Naive thymus-derived CD4-positive, alpha-beta T cell (primary cell): ENCODE data around the gene SERINC5. TPM values are rescaled to one million over a fixed set of nuclear protein-coding genes. Genes with fewer than 3 reads are reported as not detected.

ENCODE experiments used
- ATAC-seq: fragments of 150-1000 bp; cut with Tn5 transposase; 2 replicates; pipeline ENCODE4 v1.10.0; 2021; ENCODE audit warnings: mild to moderate bottlenecking, moderate library complexity
- CTCF ChIA-PET: fragments of 350-600 bp; sonication (Branson Sonifier 250); formaldehyde crosslinking; loops from one replicate; lab custom pipeline; 2021; ENCODE audit warnings: antibody characterized with exemption; lab: Charles Lee
- POLR2A ChIA-PET: fragments of 350-600 bp; sonication (Branson Sonifier 250); formaldehyde crosslinking; loops from one replicate; lab custom pipeline; 2021; ENCODE audit warnings: antibody characterized with exemption, inconsistent platforms; lab: Charles Lee
- DNase-seq, 9 donors: peaks; one replicate each; pipeline versions ENCODE4 v3.0.0 to v3.0.0-alpha.2; 2020 to 2022; ENCODE audit warnings: mixed read lengths in 1 of 9
- H3K27ac ChIP-seq: one replicate; pipeline ENCODE4 v1.7.0; 2013; ENCODE audit warnings: mild to moderate bottlenecking, low read depth, low read length, moderate library complexity
- H3K27me3 ChIP-seq, 2 donors: one replicate each; pipeline ENCODE4 v1.7.0; 2013; ENCODE audit warnings: low read length in 2 of 2, mild to moderate bottlenecking in 2 of 2, moderate library complexity in 2 of 2; ENCODE audit not compliant: control insufficient read depth in 2 of 2, insufficient read depth in 2 of 2
- H3K36me3 ChIP-seq, 3 experiments: 1 replicate in 2 of 3; 2 replicates in 1 of 3; pipeline ENCODE4 v1.7.0; 2013; ENCODE audit warnings: low read length in 3 of 3, mild to moderate bottlenecking in 3 of 3, moderate library complexity in 1 of 3; ENCODE audit not compliant: insufficient read depth in 3 of 3, control insufficient read depth in 2 of 3
- H3K4me1 ChIP-seq, 2 donors: one replicate each; pipeline ENCODE4 v1.7.0; 2013; ENCODE audit warnings: low read length in 2 of 2, mild to moderate bottlenecking in 2 of 2, moderate library complexity in 1 of 2; ENCODE audit not compliant: control insufficient read depth in 2 of 2, insufficient read depth in 2 of 2
- H3K4me3 ChIP-seq: 2 replicates; pipeline ENCODE4 v1.7.0; 2013; ENCODE audit warnings: mild to moderate bottlenecking, low read length
- H3K9me3 ChIP-seq, 3 experiments: 1 replicate in 2 of 3; 2 replicates in 1 of 3; pipeline ENCODE4 v1.7.0; 2013; ENCODE audit warnings: low read length in 3 of 3; ENCODE audit not compliant: control insufficient read depth in 2 of 3
- H3K27ac Mint-ChIP-seq, 9 donors: one replicate each; pipeline ENCODE4 v1.8.0; 2020 to 2022; ENCODE audit warnings: mixed read lengths in 9 of 9, mild to moderate bottlenecking in 8 of 9, moderate library complexity in 5 of 9, inconsistent platforms in 2 of 9
- H3K27me3 Mint-ChIP-seq, 5 donors: one replicate each; pipeline ENCODE4 v1.8.0; 2021 to 2022; ENCODE audit warnings: mixed read lengths in 5 of 5, mild to moderate bottlenecking in 1 of 5
- H3K36me3 Mint-ChIP-seq, 5 donors: one replicate each; pipeline ENCODE4 v1.8.0; 2020 to 2022; ENCODE audit warnings: mixed read lengths in 5 of 5, mild to moderate bottlenecking in 3 of 5, inconsistent platforms in 1 of 5
- H3K4me1 Mint-ChIP-seq, 7 donors: one replicate each; pipeline ENCODE4 v1.8.0; 2020 to 2022; ENCODE audit warnings: mixed read lengths in 7 of 7, mild to moderate bottlenecking in 3 of 7, inconsistent platforms in 1 of 7
- H3K4me3 Mint-ChIP-seq, 10 donors: one replicate each; pipeline ENCODE4 v1.8.0; 2020 to 2022; ENCODE audit warnings: mild to moderate bottlenecking in 10 of 10, mixed read lengths in 10 of 10, moderate library complexity in 6 of 10, inconsistent platforms in 2 of 10
- H3K9me3 Mint-ChIP-seq, 11 donors: one replicate each; pipeline ENCODE4 v1.8.0; 2020 to 2022; ENCODE audit warnings: mixed read lengths in 11 of 11, mild to moderate bottlenecking in 4 of 11, inconsistent platforms in 1 of 11, moderate library complexity in 1 of 11
- intact Hi-C, 2 donors: fragments of 100-400 bp; cut with micrococcal nuclease; formaldehyde crosslinking; loops; one replicate each; pipeline ENCODE4 v1.15.1; 2023
- polyA plus RNA-seq, 2 donors: library from polyadenylated mRNA; unstranded; fragments of 300-500 nt; fragmentation: Illumina TruSeq; gene quantifications; one replicate each; pipeline ENCODE4 v1.2.3, GENCODE V29; 2021
- total RNA-seq, 6 experiments: library from RNA in 5 of 6; stranded (reverse) in 5 of 6; gene quantifications; 1 replicate in 5 of 6; 2 replicates in 1 of 6; pipeline ENCODE4 v1.2.3 and lab custom pipeline; 2021 to 2026

The SERINC5 gene
- total and polyA plus RNA-seq, 7 experiments from 2014 or later: 34.3 to 164 (median 101) TPM

GRCh38 chr5:80168388-80169028, 87.3 kb downstream of the SERINC5 start:
- Mint-ChIP-seq H3K36me3 (peaks cover 19 to 77% (median 56%) of the 10 kb centered on the region in 5 donors), H3K9me3 (peaks cover 0 to 2% (median 0%) of the 10 kb centered on the region in 11 donors), H3K4me3 (peak overlapping the region in 1 of 10 donors; percentile 16), H3K4me1 (peaks cover 25 to 83% (median 66%) of the 10 kb centered on the region in 7 donors), H3K27ac (peak overlapping the region in 6 of 9 donors; percentile 59 to 93 (median 68)), H3K27me3 (no peaks in the 10 kb centered on the region)
- intact Hi-C loops: loop anchor here in 1 of 2 donors (1.0 kb wide), 1 partner anchor 9 kb away; no protein-coding TSS in a partner anchor
- DNase-seq (no peak), ATAC-seq (no peak)
- Histone ChIP-seq H3K27me3 (no peaks in the 10 kb centered on the region), H3K9me3 (no peaks in the 10 kb centered on the region), H3K27ac (no peak overlapping the region), H3K4me1 (peaks cover 6 to 27% of the 10 kb centered on the region in 2 donors), H3K36me3 (peaks cover 11 to 69% (median 29%) of the 10 kb centered on the region in 3 experiments), H3K4me3 (no peak overlapping the region)
- POLR2A ChIA-PET: interaction anchor here (1.8 to 3.9 kb wide), 2 partner anchors 10 to 32 kb away, joined by 9 to 17 read pairs; no protein-coding TSS in a partner anchor
- CTCF ChIA-PET: interaction anchor here (0.6 to 1.2 kb wide), 2 partner anchors 10 to 74 kb away, joined by 3 to 5 read pairs; no protein-coding TSS in a partner anchor

- H3K9me3 ChIP-seq: no peaks in the 10 kb centered on the region
- ChIA-PET POLR2A (interaction anchor here (0.7 to 2.9 kb wide), 9 partner anchors 9 to 82 kb away, joined by 3 to 13 read pairs (median 4); no protein-coding TSS in a partner anchor), CTCF (interaction anchor here (0.6 to 1.5 kb wide), 4 partner anchors 40 to 129 kb away, joined by 3 to 4 read pairs (median 3); no protein-coding TSS in a partner anchor)
- Mint-ChIP-seq H3K27me3 (no peaks in the 10 kb centered on the region), H3K4me1 (peaks cover 17 to 90% (median 62%) of the 10 kb centered on the region in 7 donors), H3K27ac (peak overlapping the region in 8 of 9 donors; percentile 55 to 93 (median 76)), H3K4me3 (peak overlapping the region in 4 of 10 donors; percentile 8 to 38 (median 14)), H3K36me3 (peaks cover 31 to 88% (median 70%) of the 10 kb centered on the region in 5 donors), H3K9me3 (peaks cover 0 to 3% (median 0%) of the 10 kb centered on the region in 11 donors)
- ATAC-seq (no peak), DNase-seq (no peak)
- peaks cover 6 to 24% of the 10 kb centered on the region in 2 donors for H3K4me1 ChIP-seq
- H3K4me3 ChIP-seq: no peak overlapping the region
- H3K36me3 ChIP-seq: peaks cover 9 to 70% (median 22%) of the 10 kb centered on the region in 3 experiments
- H3K27ac ChIP-seq: peak overlapping the region; percentile 42
- intact Hi-C loops: loop anchor here in 1 of 2 donors (1.0 kb wide), 1 partner anchor 16 kb away; no protein-coding TSS in a partner anchor
- no peaks in the 10 kb centered on the region for H3K27me3 ChIP-seq
Measured at GRCh38 chr5:80165452-80165851, 90.4 kb downstream of the SERINC5 start.

- peaks cover 6 to 12% of the 10 kb centered on the region in 2 donors for H3K4me1 ChIP-seq
- intact Hi-C loops: loop anchor here in 1 of 2 donors (1.0 kb wide), 1 partner anchor 8 kb away; no protein-coding TSS in a partner anchor
- H3K4me1 Mint-ChIP-seq: peaks cover 12 to 84% (median 40%) of the 10 kb centered on the region in 7 donors
- CTCF ChIA-PET: no interaction called here
- ATAC-seq (no peak), DNase-seq (no peak)
- H3K27ac ChIP-seq: no peak overlapping the region
- peaks cover 28 to 88% (median 77%) of the 10 kb centered on the region in 5 donors for H3K36me3 Mint-ChIP-seq
- peak overlapping the region in 7 of 9 donors; percentile 70 to 92 (median 81) for H3K27ac Mint-ChIP-seq
- H3K4me3 ChIP-seq: no peak overlapping the region
- no peak overlapping the region for H3K4me3 Mint-ChIP-seq
- no peaks in the 10 kb centered on the region for H3K27me3 Mint-ChIP-seq
- peaks cover 8 to 82% (median 25%) of the 10 kb centered on the region in 3 experiments for H3K36me3 ChIP-seq
- H3K9me3 Mint-ChIP-seq: peaks cover 0 to 3% (median 0%) of the 10 kb centered on the region in 11 donors
- no peaks in the 10 kb centered on the region for H3K27me3 ChIP-seq
- POLR2A ChIA-PET: interaction anchor here (0.9 to 1.5 kb wide), 5 partner anchors 10 to 93 kb away, joined by 3 to 5 read pairs (median 4); no protein-coding TSS in a partner anchor
- no peaks in the 10 kb centered on the region for H3K9me3 ChIP-seq
Measured at GRCh38 chr5:80161165-80161564, 94.7 kb downstream of the SERINC5 start.

GRCh38 chr5:80160242-80160641, 95.6 kb downstream of the SERINC5 start:
- intact Hi-C loops: no loop called here
- no peak overlapping the region for H3K4me3 Mint-ChIP-seq
- Histone ChIP-seq H3K27ac (no peak overlapping the region), H3K9me3 (no peaks in the 10 kb centered on the region), H3K4me3 (no peak overlapping the region), H3K27me3 (no peaks in the 10 kb centered on the region), H3K36me3 (peaks cover 3 to 78% (median 17%) of the 10 kb centered on the region in 3 experiments), H3K4me1 (peaks cover under 1 to 7% of the 10 kb centered on the region in 2 donors)
- peaks cover 9 to 81% (median 35%) of the 10 kb centered on the region in 7 donors for H3K4me1 Mint-ChIP-seq
- H3K9me3 Mint-ChIP-seq: peaks cover 0 to 3% (median 0%) of the 10 kb centered on the region in 11 donors
- POLR2A ChIA-PET: interaction anchor here (0.5 to 4.1 kb wide), 6 partner anchors 10 to 94 kb away, joined by 3 to 17 read pairs (median 4); no protein-coding TSS in a partner anchor
- H3K36me3 Mint-ChIP-seq: peaks cover 26 to 87% (median 77%) of the 10 kb centered on the region in 5 donors
- DNase-seq (no peak), ATAC-seq (no peak)
- CTCF ChIA-PET: no interaction called here
- H3K27me3 Mint-ChIP-seq: no peaks in the 10 kb centered on the region
- peak overlapping the region in 8 of 9 donors; percentile 63 to 99 (median 84) for H3K27ac Mint-ChIP-seq

GRCh38 chr5:80159133-80159815, 96.6 kb downstream of the SERINC5 start:
- Mint-ChIP-seq H3K27ac (peak overlapping the region in 8 of 9 donors; percentile 63 to 99 (median 83)), H3K9me3 (peaks cover 0 to 3% (median 0%) of the 10 kb centered on the region in 11 donors), H3K4me1 (peaks cover 5 to 80% (median 33%) of the 10 kb centered on the region in 7 donors), H3K36me3 (peaks cover 30 to 87% (median 77%) of the 10 kb centered on the region in 5 donors), H3K4me3 (peak overlapping the region in 1 of 10 donors; percentile 13), H3K27me3 (no peaks in the 10 kb centered on the region)
- POLR2A ChIA-PET: interaction anchor here (0.5 to 4.1 kb wide), 5 partner anchors 10 to 67 kb away, joined by 3 to 17 read pairs (median 3); no protein-coding TSS in a partner anchor
- CTCF ChIA-PET: interaction anchor here (0.7 to 0.9 kb wide), 2 partner anchors 9 to 27 kb away, joined by 3 to 4 read pairs; no protein-coding TSS in a partner anchor
- no peaks in the 10 kb centered on the region for H3K9me3 ChIP-seq
- H3K27ac ChIP-seq: peak overlapping the region; percentile 37
- peaks cover 0 to 3% of the 10 kb centered on the region in 2 donors for H3K4me1 ChIP-seq
- H3K27me3 ChIP-seq: no peaks in the 10 kb centered on the region
- ATAC-seq (no peak), DNase-seq (no peak)
- H3K36me3 ChIP-seq: peaks cover 0 to 78% (median 17%) of the 10 kb centered on the region in 3 experiments
- no peak overlapping the region for H3K4me3 ChIP-seq
- intact Hi-C loops: no loop called here
